Measurements from ENCODE around the gene WDR27. TPM values are rescaled to one million over a fixed set of nuclear protein-coding genes. Genes with fewer than 3 reads are reported as not detected.

The WDR27 gene
- total and polyA plus RNA-seq, 4 donors: 6.9 to 68.1 (median 31.4) TPM

DNA sequence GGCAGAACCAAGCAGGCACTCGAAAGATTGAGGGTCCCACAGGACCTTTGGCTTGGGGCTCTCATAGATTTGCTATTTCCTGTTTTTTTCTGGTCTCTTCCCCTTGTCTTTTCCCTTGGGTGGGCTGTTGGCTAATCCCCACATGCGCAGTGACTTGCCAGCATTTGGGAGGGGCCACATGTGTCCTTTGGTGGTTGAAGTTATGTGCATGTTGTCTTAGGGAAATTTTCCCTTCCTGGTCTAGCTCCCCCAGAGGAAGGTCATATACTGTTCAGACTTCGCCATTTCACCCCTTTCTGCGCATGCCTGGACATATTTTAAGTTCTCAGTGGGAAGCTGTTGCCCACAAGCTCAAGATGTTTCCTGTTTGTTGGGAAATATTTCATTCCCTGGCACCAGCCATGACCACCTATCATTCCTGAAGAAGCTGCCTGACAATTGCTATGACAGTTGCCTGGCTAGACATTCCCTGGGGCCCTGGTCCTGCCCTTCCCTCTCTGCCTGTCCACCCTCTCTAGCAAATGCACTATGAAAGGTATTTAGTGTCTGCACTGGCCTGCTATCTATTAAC, 292.0 kb downstream of the WDR27 start:
- Histone ChIP-seq H3K27ac (ENCODE audit: low read depth in 1 of 2, low read length in 1 of 2) (no peak overlapping the region), H3K4me3 (no peak overlapping the region), H3K36me3 (ENCODE audit: control insufficient read depth in 4 of 4, insufficient read depth in 4 of 4, low read length in 4 of 4) (no peaks in the 10 kb centered on the region), H3K9ac (ENCODE audit: insufficient read depth in 1 of 2, low read length in 2 of 2) (no peak overlapping the region), H3K4me1 (ENCODE audit: control insufficient read depth in 5 of 5, insufficient read depth in 5 of 5, low read length in 5 of 5) (no peaks in the 10 kb centered on the region), H3K9me3 (ENCODE audit: control insufficient read depth in 4 of 4, insufficient read depth in 3 of 4, low read length in 3 of 4) (peaks cover 0 to 7% (median 5%) of the 10 kb centered on the region in 4 donors), H3K27me3 (ENCODE audit: control insufficient read depth in 3 of 3, insufficient read depth in 3 of 3, low read length in 2 of 3) (no peaks in the 10 kb centered on the region)
- 37 to 60% methylated on average over 4 of the region's 4 CpGs for WGBS, 2 donors
- DNase-seq: no peak
- ATAC-seq (ENCODE audit: insufficient read depth, low FRiP score): no peak
- TF ChIP-seq, protein P1, sequence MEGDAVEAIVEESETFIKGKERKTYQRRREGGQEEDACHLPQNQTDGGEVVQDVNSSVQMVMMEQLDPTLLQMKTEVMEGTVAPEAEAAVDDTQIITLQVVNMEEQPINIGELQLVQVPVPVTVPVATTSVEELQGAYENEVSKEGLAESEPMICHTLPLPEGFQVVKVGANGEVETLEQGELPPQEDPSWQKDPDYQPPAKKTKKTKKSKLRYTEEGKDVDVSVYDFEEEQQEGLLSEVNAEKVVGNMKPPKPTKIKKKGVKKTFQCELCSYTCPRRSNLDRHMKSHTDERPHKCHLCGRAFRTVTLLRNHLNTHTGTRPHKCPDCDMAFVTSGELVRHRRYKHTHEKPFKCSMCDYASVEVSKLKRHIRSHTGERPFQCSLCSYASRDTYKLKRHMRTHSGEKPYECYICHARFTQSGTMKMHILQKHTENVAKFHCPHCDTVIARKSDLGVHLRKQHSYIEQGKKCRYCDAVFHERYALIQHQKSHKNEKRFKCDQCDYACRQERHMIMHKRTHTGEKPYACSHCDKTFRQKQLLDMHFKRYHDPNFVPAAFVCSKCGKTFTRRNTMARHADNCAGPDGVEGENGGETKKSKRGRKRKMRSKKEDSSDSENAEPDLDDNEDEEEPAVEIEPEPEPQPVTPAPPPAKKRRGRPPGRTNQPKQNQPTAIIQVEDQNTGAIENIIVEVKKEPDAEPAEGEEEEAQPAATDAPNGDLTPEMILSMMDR (IDR thresholded peaks at IDR 0.05; ENCODE audit: control extremely low read depth, extremely low read depth): no peak

DNA sequence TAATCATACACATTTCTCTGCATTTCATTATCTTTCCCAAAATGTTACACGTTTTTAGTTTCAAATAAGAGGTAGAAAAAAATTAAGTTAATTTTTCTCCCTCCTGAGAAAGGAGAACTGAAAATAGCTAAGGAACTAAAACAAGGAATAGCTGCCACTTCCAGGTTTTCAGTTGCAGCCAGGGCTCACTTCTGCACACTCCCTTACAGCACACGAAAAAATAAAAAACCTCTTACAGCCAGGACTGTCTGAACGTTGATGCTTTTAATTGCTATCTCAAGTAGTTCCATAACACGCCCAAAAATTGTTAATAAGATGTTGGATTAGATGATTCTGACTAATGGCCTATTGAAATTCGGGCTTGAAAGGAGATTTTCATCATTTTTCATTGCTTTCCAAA, 294.5 kb downstream of the WDR27 start:
- H3K4me3 ChIP-seq: no peak overlapping the region
- no peaks in the 10 kb centered on the region for H3K27me3 ChIP-seq (ENCODE audit: control insufficient read depth in 3 of 3, insufficient read depth in 3 of 3, low read length in 2 of 3)
- WGBS, 2 donors: 48 to 55% methylated on average over 5 of the region's 5 CpGs
- peaks cover 0 to 2% (median 0%) of the 10 kb centered on the region in 4 donors for H3K9me3 ChIP-seq (ENCODE audit: control insufficient read depth in 4 of 4, insufficient read depth in 3 of 4, low read length in 3 of 4)
- no peaks in the 10 kb centered on the region for H3K36me3 ChIP-seq (ENCODE audit: control insufficient read depth in 4 of 4, insufficient read depth in 4 of 4, low read length in 4 of 4)
- ATAC-seq (ENCODE audit: insufficient read depth, low FRiP score) (no peak), DNase-seq (no peak)
- no peak overlapping the region for H3K27ac ChIP-seq (ENCODE audit: low read depth in 1 of 2, low read length in 1 of 2)
- no peaks in the 10 kb centered on the region for H3K4me1 ChIP-seq (ENCODE audit: control insufficient read depth in 5 of 5, insufficient read depth in 5 of 5, low read length in 5 of 5)
- TF ChIP-seq, protein P1 (IDR thresholded peaks at IDR 0.05; ENCODE audit: control extremely low read depth, extremely low read depth): no peak
- no peak overlapping the region for H3K9ac ChIP-seq (ENCODE audit: insufficient read depth in 1 of 2, low read length in 2 of 2)

Other genes starting within 250 kb of the WDR27 start
- 10 to 100 TPM; 22.6 to 23.9 TPM for gene C6orf120, start 97 bp upstream of the WDR27 start, total RNA-seq
- gene C6orf120, start 97 bp upstream of the WDR27 start, polyA plus RNA-seq: 10 to 100 TPM in 1 of 2 donors, 1 to 10 TPM in 1; 4.3 to 21.2 TPM
- gene PHF10, start 22.5 kb upstream of the WDR27 start, total RNA-seq: 10 to 100 TPM; 27.3 to 94.9 TPM
- gene PHF10, start 22.5 kb upstream of the WDR27 start, polyA plus RNA-seq: 10 to 100 TPM; 26.0 to 34.5 TPM
- gene DYNLT2, start 49.5 kb upstream of the WDR27 start, total RNA-seq: 1 to 10 TPM; 1.6 to 5.2 TPM
- 1 to 10 TPM in 1 of 2 donors, under 1 TPM in 1; 0.69 to 3.2 TPM for gene DYNLT2, start 49.5 kb upstream of the WDR27 start, polyA plus RNA-seq
- gene ERMARD, start 49.6 kb upstream of the WDR27 start, total RNA-seq: 10 to 100 TPM; 24.7 to 41.0 TPM
- 10 to 100 TPM; 18.7 to 55.3 TPM for gene ERMARD, start 49.6 kb upstream of the WDR27 start, polyA plus RNA-seq